Neural cell (in vitro differentiated cells): ENCODE results near the gene TXNDC15. TPM values are rescaled to one million over a fixed set of nuclear protein-coding genes. Genes with fewer than 3 reads are reported as not detected.

ENCODE experiments used
- H2AFZ ChIP-seq: fragments of 200-600, 300-800 bp; sonication (generic), shearing (Covaris generic); 2 replicates; pipeline ENCODE4 v1.6.0; 2014; ENCODE audit warnings: low read depth, mild to moderate bottlenecking, antibody characterized with exemption, low read length, moderate library complexity
- H3F3A ChIP-seq: fragments of 200-600 bp; shearing (Covaris generic); 2 replicates; pipeline ENCODE4 v1.6.1; 2016; ENCODE audit warnings: mild to moderate bottlenecking, moderate library complexity, mixed read lengths, antibody characterized with exemption, low read length; ENCODE audit not compliant: insufficient read depth, poor library complexity, severe bottlenecking
- H3K27ac ChIP-seq: fragments of 200-600, 300-800 bp; sonication (generic), shearing (Covaris generic); 2 replicates; pipeline ENCODE4 v1.5.1; 2014; ENCODE audit warnings: mild to moderate bottlenecking, low read length, moderate library complexity
- H3K27me3 ChIP-seq: fragments of 300-800, 200-600 bp; sonication (generic), shearing (Covaris generic); 2 replicates; pipeline ENCODE4 v1.6.0; 2014; ENCODE audit warnings: mild to moderate bottlenecking, low read depth, low read length, moderate library complexity; ENCODE audit not compliant: insufficient read depth
- H3K36me3 ChIP-seq: fragments of 300-800, 200-600 bp; sonication (generic), shearing (Covaris generic); 2 replicates; pipeline ENCODE4 v1.5.1; 2014; ENCODE audit warnings: mild to moderate bottlenecking, antibody characterized with exemption, low read length, moderate library complexity; ENCODE audit not compliant: insufficient read depth
- H3K4me2 ChIP-seq: fragments of 300-800, 200-600 bp; sonication (generic), shearing (Covaris generic); 2 replicates; pipeline ENCODE4 v1.6.0; 2014; ENCODE audit warnings: mild to moderate bottlenecking, low read length
- H3K4me3 ChIP-seq: fragments of 300-800, 200-600 bp; sonication (generic), shearing (Covaris generic); 2 replicates; pipeline ENCODE4 v1.5.1; 2014; ENCODE audit warnings: mild to moderate bottlenecking, low read length, moderate library complexity
- H3K79me2 ChIP-seq: fragments of 200-600 bp; shearing (Covaris generic); replicated peaks from 2 replicates; pipeline ENCODE4 v1.6.0; 2014; ENCODE audit warnings: mild to moderate bottlenecking, low read length, moderate library complexity; ENCODE audit not compliant: insufficient read depth
- H3K9ac ChIP-seq: fragments of 300-800, 200-600 bp; sonication (generic), shearing (Covaris generic); 2 replicates; pipeline ENCODE4 v1.6.1; 2016; ENCODE audit warnings: mild to moderate bottlenecking, low read length, mixed read lengths
- H3K9me2 ChIP-seq: fragments of 200-600 bp; shearing (Covaris generic); 2 replicates; pipeline ENCODE4 v1.6.1; 2016; ENCODE audit warnings: mild to moderate bottlenecking, low read length, mixed read lengths; ENCODE audit not compliant: insufficient read depth
- H3K9me3 ChIP-seq: fragments of 200-600, 300-800 bp; sonication (generic), shearing (Covaris generic); 2 replicates; pipeline ENCODE4 v1.6.1; 2016; ENCODE audit warnings: mild to moderate bottlenecking, mixed run types, low read length, moderate library complexity, mixed read lengths
- H4K20me1 ChIP-seq: fragments of 200-600 bp; shearing (Covaris generic); 2 replicates; pipeline ENCODE4 v1.6.1; 2016; ENCODE audit warnings: mild to moderate bottlenecking, mixed run types; ENCODE audit not compliant: insufficient read depth
- CTCF ChIP-seq: fragments of 450-650 bp; IDR thresholded peaks from 2 replicates; pipeline ENCODE4 v1.5.1; 2014; ENCODE audit warnings: antibody characterized with exemption, mild to moderate bottlenecking, moderate library complexity; ENCODE audit not compliant: poor library complexity, severe bottlenecking
- EP300 ChIP-seq: fragments of 450-650 bp; conservative IDR thresholded peaks from 2 replicates; pipeline ENCODE4 v1.6.1; 2014; ENCODE audit warnings: antibody characterized with exemption, mild to moderate bottlenecking, moderate library complexity; ENCODE audit not compliant: poor library complexity, severe bottlenecking
- EZH2 ChIP-seq: fragments of 200-600, 300-800 bp; shearing (Covaris generic), sonication (generic); IDR thresholded peaks from 2 replicates; pipeline ENCODE4 v1.6.1; 2014; ENCODE audit warnings: antibody characterized with exemption, low read length, borderline replicate concordance, mild to moderate bottlenecking; ENCODE audit not compliant: insufficient read depth, poor library complexity, severe bottlenecking
- MXI1 ChIP-seq: fragments of 450-650 bp; conservative IDR thresholded peaks from 2 replicates; pipeline ENCODE4 v1.6.1; 2014; ENCODE audit warnings: antibody characterized with exemption, mild to moderate bottlenecking; ENCODE audit not compliant: poor library complexity, severe bottlenecking
- POLR2AphosphoS5 ChIP-seq: IDR thresholded peaks from 2 replicates; pipeline ENCODE4 v1.6.1; 2012
- RAD21 ChIP-seq: fragments of 450-650 bp; conservative IDR thresholded peaks from 2 replicates; pipeline ENCODE4 v1.6.1; 2014; ENCODE audit warnings: antibody characterized with exemption, mild to moderate bottlenecking, moderate library complexity
- REST ChIP-seq: IDR thresholded peaks from 2 replicates; pipeline ENCODE4 v1.6.1; 2012; ENCODE audit warnings: borderline replicate concordance
- SMC3 ChIP-seq: fragments of 450-650 bp; conservative IDR thresholded peaks from 2 replicates; pipeline ENCODE4 v1.6.1; 2014; ENCODE audit warnings: antibody characterized with exemption, mild to moderate bottlenecking, moderate library complexity; ENCODE audit not compliant: poor library complexity
- TAF1 ChIP-seq: IDR thresholded peaks from 2 replicates; pipeline ENCODE4 v1.6.1; 2012; ENCODE audit warnings: low read depth
- polyA plus RNA-seq: library from polyadenylated mRNA; depleted of rRNA; stranded (reverse); fragments of >200 nt; gene quantifications from 2 replicates; pipeline ENCODE4 v1.2.3, GENCODE V29; 2014
- small RNA-seq, 3 experiments: library from RNA; depleted of rRNA; stranded (forward); fragments of <200 nt; gene quantifications; one replicate each; pipeline ENCODE3, GENCODE V24; 2012

Gene TXNDC15
- polyA plus RNA-seq, 1 donor from 2014 or later: 127 TPM

- Histone ChIP-seq H3K9me3 (no peaks in the 10 kb centered on the region), H3K27ac (no peak overlapping the region), H3F3A (no peaks in the 10 kb centered on the region), H3K36me3 (no peaks in the 10 kb centered on the region), H4K20me1 (no peaks in the 10 kb centered on the region), H3K4me2 (no peak overlapping the region), H3K4me3 (no peak overlapping the region), H3K9ac (no peak overlapping the region), H2AFZ (no peak overlapping the region), H3K27me3 (no peaks in the 10 kb centered on the region), H3K79me2 (no peaks in the 10 kb centered on the region), H3K9me2 (no peaks in the 10 kb centered on the region)
- TF ChIP-seq POLR2AphosphoS5 (no peak), CTCF (no peak), REST (no peak), MXI1 (no peak), RAD21 (no peak), TAF1 (no peak), SMC3 (no peak), EZH2 (no peak), EP300 (no peak)
Measured at GRCh38 chr5:134949316-134949715, 75.1 kb downstream of the TXNDC15 start.

Small RNA genes within 50 kb of the gene (small RNA-seq; reads per million reads assigned to genes)
- 0 reads per million in 3 experiments for gene MIR4461
- 0 reads per million in 3 experiments for gene MTND3P25
- 0.03 to 0.16 (median 0.08) reads per million in 3 experiments for gene MTND4LP30

Other genes starting within 250 kb of the TXNDC15 start
- gene SAR1B, start 241.5 kb upstream of the TXNDC15 start, polyA plus RNA-seq: 31.3 and 37.5 TPM in 2 replicates
- gene SEC24A, start 225.6 kb upstream of the TXNDC15 start, polyA plus RNA-seq: 23.5 and 24.7 TPM in 2 replicates
- gene CAMLG, start 135.8 kb upstream of the TXNDC15 start, polyA plus RNA-seq: 79.0 and 104 TPM in 2 replicates
- gene DDX46, start 115.6 kb upstream of the TXNDC15 start, polyA plus RNA-seq: 37.0 and 46.8 TPM in 2 replicates
- gene C5orf24, start 28.4 kb upstream of the TXNDC15 start, polyA plus RNA-seq: 62.4 and 71.7 TPM in 2 replicates
- gene PCBD2, start 30.8 kb downstream of the TXNDC15 start, polyA plus RNA-seq: 4.7 and 6.0 TPM in 2 replicates
- 0.17 and 0.80 TPM in 2 replicates for gene CATSPER3, start 93.5 kb downstream of the TXNDC15 start, polyA plus RNA-seq
- 1.9 TPM in 1 of 2 replicates, not detected in the other for gene PITX1, start 159.9 kb downstream of the TXNDC15 start, polyA plus RNA-seq